AG04449 (cell line): ENCODE measurements around the gene RPL27A.
"Not testable (repeated sequence)": the region's sequence is repeated elsewhere in the genome, so short reads cannot be mapped to it uniquely, and the experiment has no call there.

Source experiments
- CTCF ChIA-PET: fragments of 350-600 bp; formaldehyde crosslinking; extraction: SDS; loops from one replicate; lab custom pipeline; 2021; ENCODE audit warnings: antibody characterized with exemption; lab: Yijun Ruan, JAX
- POLR2A ChIA-PET: fragments of 400-600, 350-600 bp; formaldehyde crosslinking; extraction: SDS; loops from one replicate; lab custom pipeline; 2020; ENCODE audit warnings: antibody characterized with exemption, inconsistent platforms; lab: Yijun Ruan, JAX
- DNase-seq: peaks from one replicate; pipeline ENCODE4 v3.0.0-alpha.2; 2010; ENCODE audit warnings: low read depth, low spot score
- H3K4me3 ChIP-seq: 2 replicates; pipeline ENCODE4 v1.5.1; 2011; ENCODE audit warnings: low read depth, mild to moderate bottlenecking, control low read depth, low read length
- TF ChIP-seq, protein P1 (sequence below): IDR thresholded peaks from one replicate; pipeline ENCODE4 v1.5.1; 2011; ENCODE audit warnings: mild to moderate bottlenecking, moderate library complexity, low read length, control low read depth, inconsistent platforms; ENCODE audit not compliant: insufficient read depth; ENCODE audit errors: missing control alignments

The RPL27A gene

DNA sequence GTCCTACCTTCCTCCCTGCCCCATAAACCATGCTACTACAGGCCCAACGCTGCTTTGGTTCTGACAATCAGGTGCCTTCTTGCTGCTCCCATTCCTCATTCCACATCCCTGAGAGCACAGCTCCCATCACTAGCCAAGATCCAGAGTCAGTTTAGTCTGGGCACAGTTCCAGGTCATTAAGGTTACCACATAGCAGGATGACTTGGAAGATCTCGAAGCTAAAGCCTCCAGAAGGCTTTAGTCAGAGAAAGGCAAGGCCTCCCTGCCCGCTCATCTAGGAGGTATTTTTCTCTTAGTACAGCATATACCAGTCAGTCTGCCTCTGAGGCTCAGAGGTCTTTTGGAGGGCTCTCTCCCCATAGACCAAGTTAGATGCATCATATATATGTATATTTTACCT, 30.5 kb upstream of the RPL27A start:
- POLR2A ChIA-PET, result interaction anchor here (0.6 to 1.3 kb wide), 4 partner anchors 12 to 30 kb away, joined by 3 to 4 read pairs (median 4); no protein-coding TSS in a partner anchor

DNA sequence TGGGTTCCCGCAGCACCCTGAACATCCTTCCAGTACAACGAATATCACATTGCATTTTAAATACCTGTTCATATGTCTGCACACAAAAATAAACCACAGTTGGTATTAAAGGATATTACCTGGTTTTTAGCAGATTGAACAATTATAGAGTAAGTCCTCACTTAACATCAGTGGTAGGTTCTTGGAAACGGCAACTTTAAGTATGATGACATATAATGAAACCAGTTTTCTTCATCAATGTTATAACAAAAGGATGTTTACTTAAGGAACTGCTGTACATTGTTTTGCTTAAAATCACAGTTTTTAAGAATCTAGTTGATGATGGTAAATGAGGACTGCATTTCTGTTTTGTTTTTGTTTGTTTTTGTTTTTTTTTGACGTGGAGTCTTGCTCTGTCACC, 28.1 kb upstream of the RPL27A start:
- TF ChIP-seq, protein P1, sequence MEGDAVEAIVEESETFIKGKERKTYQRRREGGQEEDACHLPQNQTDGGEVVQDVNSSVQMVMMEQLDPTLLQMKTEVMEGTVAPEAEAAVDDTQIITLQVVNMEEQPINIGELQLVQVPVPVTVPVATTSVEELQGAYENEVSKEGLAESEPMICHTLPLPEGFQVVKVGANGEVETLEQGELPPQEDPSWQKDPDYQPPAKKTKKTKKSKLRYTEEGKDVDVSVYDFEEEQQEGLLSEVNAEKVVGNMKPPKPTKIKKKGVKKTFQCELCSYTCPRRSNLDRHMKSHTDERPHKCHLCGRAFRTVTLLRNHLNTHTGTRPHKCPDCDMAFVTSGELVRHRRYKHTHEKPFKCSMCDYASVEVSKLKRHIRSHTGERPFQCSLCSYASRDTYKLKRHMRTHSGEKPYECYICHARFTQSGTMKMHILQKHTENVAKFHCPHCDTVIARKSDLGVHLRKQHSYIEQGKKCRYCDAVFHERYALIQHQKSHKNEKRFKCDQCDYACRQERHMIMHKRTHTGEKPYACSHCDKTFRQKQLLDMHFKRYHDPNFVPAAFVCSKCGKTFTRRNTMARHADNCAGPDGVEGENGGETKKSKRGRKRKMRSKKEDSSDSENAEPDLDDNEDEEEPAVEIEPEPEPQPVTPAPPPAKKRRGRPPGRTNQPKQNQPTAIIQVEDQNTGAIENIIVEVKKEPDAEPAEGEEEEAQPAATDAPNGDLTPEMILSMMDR, result no peak
- H3K4me3 ChIP-seq, result no peak overlapping the region
- POLR2A ChIA-PET, result no interaction called here
- CTCF ChIA-PET, result no interaction called here
- DNase-seq, result no peak

More for the DNA sequence above, 30.5 kb upstream of the RPL27A start:
- CTCF ChIA-PET, result interaction anchor here (1.2 kb wide), 1 partner anchor 10 kb away, joined by 3 read pairs; no protein-coding TSS in a partner anchor
- peak; percentile 93 for DNase-seq
- TF ChIP-seq, protein P1, result no peak
- H3K4me3 ChIP-seq, result no peak overlapping the region

DNA sequence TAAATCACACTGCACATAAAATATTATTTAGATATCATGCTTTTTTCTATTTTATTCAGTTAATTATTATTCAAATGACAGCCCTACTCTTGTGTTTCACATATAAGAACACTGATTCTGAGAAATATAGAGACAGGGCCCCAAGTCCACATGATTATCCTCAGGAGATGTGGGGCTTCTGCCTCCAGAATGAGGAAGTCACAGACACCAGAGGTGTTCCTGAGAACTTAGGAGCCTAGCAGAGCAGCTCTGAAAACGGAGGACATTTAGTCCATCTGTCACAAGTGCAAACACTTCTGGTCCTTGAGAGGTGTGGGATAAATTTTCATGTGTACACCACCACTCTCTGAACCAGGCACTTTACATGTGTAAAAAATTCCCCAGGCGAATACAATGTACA, 26.3 kb upstream of the RPL27A start:
- DNase-seq, result no peak
- CTCF ChIA-PET, result interaction anchor here (0.6 to 1.2 kb wide), 2 partner anchors 10 to 670 kb away, joined by 3 read pairs; no protein-coding TSS in a partner anchor
- POLR2A ChIA-PET, result no interaction called here
- TF ChIP-seq, protein P1, result no peak
- H3K4me3 ChIP-seq, result no peak overlapping the region

DNA sequence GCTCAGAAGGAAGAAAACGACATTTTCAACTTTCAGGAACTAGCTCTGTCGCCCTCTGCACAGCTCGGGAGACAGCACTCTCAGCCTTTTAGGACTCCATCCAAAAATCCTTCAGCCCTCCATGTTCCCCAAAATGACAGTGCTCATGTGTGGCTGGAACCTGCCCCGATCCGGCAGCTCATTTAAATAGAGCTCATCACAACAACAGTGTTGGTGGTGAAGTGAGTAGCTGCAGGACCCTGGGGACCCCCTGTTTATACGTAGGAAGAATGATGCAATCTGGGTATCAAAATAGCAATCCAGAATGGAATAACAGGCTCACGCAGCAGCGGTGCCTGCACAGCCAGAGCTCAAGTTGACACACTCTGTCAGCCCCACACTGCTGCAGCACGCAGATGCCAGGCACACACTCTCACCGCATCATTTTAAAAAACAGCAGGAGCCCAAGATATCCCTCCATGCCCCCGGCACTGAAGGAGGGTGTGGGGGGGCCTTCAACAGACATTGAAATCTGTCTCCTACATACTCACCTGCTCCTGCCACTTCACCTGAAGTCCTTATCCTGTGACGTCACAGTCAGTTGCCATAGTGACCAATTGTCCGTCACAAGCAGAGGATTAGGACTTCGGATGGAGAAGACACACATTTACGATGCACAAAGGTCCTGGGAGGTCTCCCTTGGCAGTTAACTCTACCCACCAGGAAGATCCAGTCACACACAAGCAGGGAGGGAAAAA, 24.1 kb upstream of the RPL27A start:
- TF ChIP-seq, protein P1, result no peak
- no peak for DNase-seq
- H3K4me3 ChIP-seq, result no peak overlapping the region
- CTCF ChIA-PET, result no interaction called here
- POLR2A ChIA-PET, result no interaction called here

DNA sequence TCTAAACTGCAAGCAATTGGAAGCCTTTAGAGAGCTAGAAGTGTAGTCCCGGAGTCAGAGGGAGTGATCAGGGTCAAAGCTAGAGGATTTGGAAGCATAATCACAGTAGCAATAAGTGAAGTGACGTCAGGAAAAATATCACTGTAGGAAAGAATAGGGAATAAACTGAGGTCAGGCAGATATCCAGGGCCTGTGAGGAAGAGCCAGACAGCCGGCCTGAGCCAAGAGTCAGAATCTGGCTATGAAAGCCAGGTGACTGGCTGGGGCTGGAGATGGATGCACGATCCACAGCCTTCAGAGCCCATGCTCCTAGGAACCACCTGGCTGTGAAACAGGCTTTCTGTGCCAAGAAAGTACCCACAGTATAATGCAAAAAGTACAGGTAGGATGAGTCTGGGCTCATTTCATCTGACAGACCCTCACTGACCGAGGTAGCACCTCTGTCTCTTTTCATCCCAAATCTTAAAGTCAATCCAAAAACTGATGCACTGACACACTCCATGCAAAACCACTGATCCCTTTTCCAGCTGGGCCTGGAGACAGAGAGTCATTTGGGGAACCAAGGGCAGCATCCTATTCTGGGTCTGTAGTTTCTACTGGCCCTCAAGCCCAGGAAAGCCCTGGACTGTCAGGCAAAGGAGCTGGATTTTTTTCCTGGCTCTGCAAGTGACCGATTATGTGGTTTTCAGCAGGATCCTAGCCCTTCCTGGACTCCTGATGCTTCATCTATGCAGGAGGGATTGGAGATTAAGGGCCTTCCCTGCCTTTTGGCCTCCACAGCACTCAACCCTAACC, 21.4 kb upstream of the RPL27A start:
- no peak overlapping the region for H3K4me3 ChIP-seq
- DNase-seq, result no peak
- TF ChIP-seq, protein P1, result no peak
- ChIA-PET POLR2A (no interaction called here), CTCF (interaction anchor here (1.4 kb wide), 1 partner anchor 9 kb away, joined by 3 read pairs; no protein-coding TSS in a partner anchor)

DNA sequence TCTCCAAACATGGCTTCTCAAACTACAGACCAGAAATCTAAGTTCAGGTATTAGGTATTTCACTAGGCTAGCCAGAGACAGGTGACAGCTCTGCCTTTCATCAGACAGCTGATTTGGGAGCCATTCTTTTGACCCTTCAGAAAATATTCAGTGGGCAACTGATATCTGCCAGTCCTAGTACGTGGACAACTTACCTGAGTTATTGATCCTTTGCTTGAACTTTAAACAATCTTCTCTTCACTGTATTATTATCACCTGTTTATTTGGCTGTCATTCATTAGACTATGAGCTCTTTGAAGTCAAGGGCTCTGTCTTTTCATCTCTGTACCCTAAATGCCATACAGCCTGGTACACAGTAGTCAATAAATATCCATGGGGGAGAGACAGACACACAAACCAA, 17.4 kb upstream of the RPL27A start:
- TF ChIP-seq, protein P1, result no peak
- ChIA-PET CTCF (interaction anchor here (1.6 kb wide), 1 partner anchor 14 kb away, joined by 4 read pairs; no protein-coding TSS in a partner anchor), POLR2A (no interaction called here)
- no peak for DNase-seq
- H3K4me3 ChIP-seq, result no peak overlapping the region

DNA sequence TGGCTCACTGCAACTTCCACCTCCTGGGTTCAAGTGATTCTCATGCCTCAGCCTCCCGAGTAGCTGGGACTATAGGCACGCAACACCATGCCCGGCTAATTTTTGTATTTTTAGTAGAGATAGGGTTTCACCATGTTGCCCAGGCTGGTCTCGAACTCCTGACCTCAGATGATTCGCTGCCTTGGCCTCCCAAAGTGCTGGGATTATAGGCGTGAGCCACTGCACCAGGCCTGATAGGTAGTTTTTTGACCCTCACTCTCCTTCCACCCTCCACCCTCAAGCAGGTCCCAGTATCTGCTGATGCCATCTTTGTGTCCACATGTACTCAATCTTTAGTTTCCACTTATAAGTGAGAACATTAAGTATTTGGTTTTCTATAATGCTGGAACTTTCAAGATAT, 12.5 kb upstream of the RPL27A start:
- POLR2A ChIA-PET, H3K4me3 ChIP-seq, CTCF ChIA-PET, DNase-seq: not testable (repeated sequence)
